OCI-LY1 (cell line): ENCODE measurements around the gene CCDC187.
A peak's percentile ranks its signal among the peaks of the same experiment; 100 is the strongest.

Experiments
- H2AFZ ChIP-seq: fragments of 200-600 bp; sonication (generic), shearing (Covaris generic); 2 replicates; pipeline ENCODE4 v1.6.0; 2014; ENCODE audit warnings: antibody characterized with exemption, mild to moderate bottlenecking, low read length
- H3F3A ChIP-seq: fragments of 200-600 bp; sonication (generic), shearing (Covaris generic); 2 replicates; pipeline ENCODE4 v1.6.0; 2014; ENCODE audit warnings: mild to moderate bottlenecking, antibody characterized with exemption, low read length, moderate library complexity; ENCODE audit not compliant: insufficient read depth
- H3K27ac ChIP-seq: fragments of 200-600 bp; sonication (generic); 2 replicates; pipeline ENCODE4 v1.5.1; 2014; ENCODE audit warnings: low read length, mixed run types, mild to moderate bottlenecking, low read depth; ENCODE audit not compliant: poor library complexity, severe bottlenecking
- H3K27me3 ChIP-seq: fragments of 200-600 bp; sonication (generic); 2 replicates; pipeline ENCODE4 v1.6.0; 2014; ENCODE audit warnings: antibody characterized with exemption, mild to moderate bottlenecking, low read length, moderate library complexity; ENCODE audit not compliant: insufficient read depth
- H3K36me3 ChIP-seq: fragments of 200-600 bp; sonication (generic); 2 replicates; pipeline ENCODE4 v1.6.1; 2014; ENCODE audit warnings: mild to moderate bottlenecking, antibody characterized with exemption, low read length, moderate library complexity, mixed read lengths; ENCODE audit not compliant: insufficient read depth
- H3K4me1 ChIP-seq: fragments of 200-600 bp; sonication (generic); 2 replicates; pipeline ENCODE4 v1.5.1; 2014; ENCODE audit warnings: mild to moderate bottlenecking, low read length, moderate library complexity; ENCODE audit not compliant: insufficient read depth, severe bottlenecking
- H3K4me2 ChIP-seq: fragments of 200-600 bp; sonication (generic), shearing (Covaris generic); 2 replicates; pipeline ENCODE4 v1.6.1; 2014; ENCODE audit warnings: low read length
- H3K4me3 ChIP-seq: fragments of 200-600 bp; sonication (generic); 2 replicates; pipeline ENCODE4 v1.5.1; 2014; ENCODE audit warnings: low read length, low read depth, mild to moderate bottlenecking, mixed read lengths; ENCODE audit not compliant: poor library complexity, severe bottlenecking
- H3K79me2 ChIP-seq: fragments of 200-600 bp; shearing (Covaris generic); 2 replicates; pipeline ENCODE4 v1.6.1; 2016; ENCODE audit warnings: mixed run types, low read length, mixed read lengths; ENCODE audit not compliant: insufficient read depth
- H3K9ac ChIP-seq: fragments of 200-600 bp; sonication (generic), shearing (Covaris generic); 2 replicates; pipeline ENCODE4 v1.6.1; 2014; ENCODE audit warnings: mild to moderate bottlenecking, low read length, mixed read lengths
- H3K9me2 ChIP-seq: fragments of 200-600 bp; sonication (generic), shearing (Covaris generic); 2 replicates; pipeline ENCODE4 v1.6.1; 2014; ENCODE audit warnings: low read depth, mild to moderate bottlenecking, low read length, mixed read lengths
- H3K9me3 ChIP-seq: fragments of 200-600 bp; shearing (Covaris generic); 2 replicates; pipeline ENCODE4 v1.6.1; 2014; ENCODE audit warnings: low read length, mixed read lengths
- H4K20me1 ChIP-seq: fragments of 200-600 bp; sonication (generic), shearing (Covaris generic); 2 replicates; pipeline ENCODE4 v1.6.0; 2016; ENCODE audit warnings: mild to moderate bottlenecking, low read length; ENCODE audit not compliant: insufficient read depth
- CTCF ChIP-seq: fragments of 200-600 bp; sonication (generic), shearing (Covaris generic); IDR thresholded peaks from 2 replicates; pipeline ENCODE4 v1.5.1; 2017; ENCODE audit warnings: mild to moderate bottlenecking, antibody characterized with exemption, low read length, moderate library complexity, mixed read lengths
- EZH2 ChIP-seq: fragments of 200-600 bp; sonication (generic), shearing (Covaris generic); IDR thresholded peaks from 2 replicates; pipeline ENCODE4 v1.8.0; 2017; ENCODE audit warnings: borderline replicate concordance, mixed run types, mild to moderate bottlenecking, antibody characterized with exemption, low read length, moderate library complexity, mixed read lengths

CCDC187 gene

GRCh38 chr9:136277746-136278145, 26.1 kb downstream of the CCDC187 start:
- Histone ChIP-seq H2AFZ (no peak overlapping the region), H3K27me3 (peaks cover 28% of the 10 kb centered on the region), H3K4me1 (no peaks in the 10 kb centered on the region), H3K36me3 (no peaks in the 10 kb centered on the region), H3K9me3 (no peaks in the 10 kb centered on the region), H4K20me1 (no peaks in the 10 kb centered on the region), H3K4me3 (no peak overlapping the region), H3K9ac (no peak overlapping the region), H3F3A (no peaks in the 10 kb centered on the region), H3K4me2 (no peak overlapping the region), H3K79me2 (no peaks in the 10 kb centered on the region), H3K9me2 (no peaks in the 10 kb centered on the region), H3K27ac (no peak overlapping the region)
- no peak for TF ChIP-seq EZH2
- peak; percentile 20; the same call in 1 of the 2 replicates for TF ChIP-seq CTCF

- Histone ChIP-seq H3K36me3 (no peaks in the 10 kb centered on the region), H3K9ac (no peak overlapping the region), H2AFZ (no peak overlapping the region), H4K20me1 (no peaks in the 10 kb centered on the region), H3K79me2 (no peaks in the 10 kb centered on the region), H3K4me2 (no peak overlapping the region), H3K9me2 (no peaks in the 10 kb centered on the region), H3F3A (no peaks in the 10 kb centered on the region), H3K27ac (no peak overlapping the region), H3K4me1 (no peaks in the 10 kb centered on the region), H3K4me3 (no peak overlapping the region), H3K9me3 (no peaks in the 10 kb centered on the region), H3K27me3 (peaks cover 20% of the 10 kb centered on the region)
- TF ChIP-seq EZH2 (no peak), CTCF (no peak)
Measured at GRCh38 chr9:136276716-136277115, 27.2 kb downstream of the CCDC187 start.

- no peaks in the 10 kb centered on the region for H3K9me3 ChIP-seq
- H4K20me1 ChIP-seq, result no peaks in the 10 kb centered on the region
- no peaks in the 10 kb centered on the region for H3K9me2 ChIP-seq
- H3K27ac ChIP-seq, result no peak overlapping the region
- TF ChIP-seq EZH2, result no peak
- TF ChIP-seq CTCF, result no peak
- H3K79me2 ChIP-seq, result no peaks in the 10 kb centered on the region
- H3K4me1 ChIP-seq, result no peaks in the 10 kb centered on the region
- H3K36me3 ChIP-seq, result no peaks in the 10 kb centered on the region
- no peak overlapping the region for H3K4me3 ChIP-seq
- no peak overlapping the region for H3K4me2 ChIP-seq
- H3F3A ChIP-seq, result no peaks in the 10 kb centered on the region
- H3K9ac ChIP-seq, result no peak overlapping the region
- peaks cover 20% of the 10 kb centered on the region for H3K27me3 ChIP-seq
- no peak overlapping the region for H2AFZ ChIP-seq
Measured at GRCh38 chr9:136275655-136276429, 28.1 kb downstream of the CCDC187 start.
